NT2/D1 (cell line): ENCODE data around the gene TMEM63B.

Source experiments
- SUZ12 ChIP-seq: IDR thresholded peaks from 2 replicates; pipeline ENCODE4 v1.6.1; 2011; ENCODE audit not compliant: insufficient read length, insufficient read depth; ENCODE audit errors: extremely low read depth
- ZNF274 ChIP-seq: IDR thresholded peaks from 2 replicates; pipeline ENCODE4 v1.6.1; 2011; ENCODE audit warnings: mild to moderate bottlenecking, low read depth, low read length

DNA sequence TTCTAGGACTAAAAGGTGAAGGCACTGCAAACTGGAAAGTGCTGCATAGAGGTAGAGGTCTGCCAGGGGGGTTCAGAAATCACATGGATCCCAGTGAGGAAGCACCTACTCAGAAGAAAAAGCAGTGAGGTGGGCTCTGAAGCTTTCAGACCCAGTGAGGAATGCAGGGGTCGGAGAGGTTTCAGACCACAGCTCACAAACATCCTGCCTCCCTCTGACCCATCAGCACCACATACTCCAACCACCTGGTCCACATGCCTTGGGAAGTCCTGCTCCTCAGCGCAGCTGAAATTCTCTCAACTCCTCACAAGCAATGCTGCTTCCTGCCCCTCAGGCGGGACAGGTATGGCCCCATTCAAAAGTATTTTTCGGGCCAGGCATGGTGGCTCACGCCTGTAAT is 20.3 kb upstream of the TMEM63B start:
- TF ChIP-seq ZNF274 (no peak), SUZ12 (no peak)
